HUDEP-2 (cell line): ENCODE results near the gene CAMKV.
"Not testable (repeated sequence)": the region's sequence is repeated elsewhere in the genome, so short reads cannot be mapped to it uniquely, and the experiment has no call there.

ENCODE experiments used
- DNase-seq, 76 experiments: peaks; one replicate each; lab custom pipeline; 2025; ENCODE audit not compliant: unreplicated experiment in 76 of 76; lab: John Stamatoyannopoulos, UW

Gene CAMKV

DNA sequence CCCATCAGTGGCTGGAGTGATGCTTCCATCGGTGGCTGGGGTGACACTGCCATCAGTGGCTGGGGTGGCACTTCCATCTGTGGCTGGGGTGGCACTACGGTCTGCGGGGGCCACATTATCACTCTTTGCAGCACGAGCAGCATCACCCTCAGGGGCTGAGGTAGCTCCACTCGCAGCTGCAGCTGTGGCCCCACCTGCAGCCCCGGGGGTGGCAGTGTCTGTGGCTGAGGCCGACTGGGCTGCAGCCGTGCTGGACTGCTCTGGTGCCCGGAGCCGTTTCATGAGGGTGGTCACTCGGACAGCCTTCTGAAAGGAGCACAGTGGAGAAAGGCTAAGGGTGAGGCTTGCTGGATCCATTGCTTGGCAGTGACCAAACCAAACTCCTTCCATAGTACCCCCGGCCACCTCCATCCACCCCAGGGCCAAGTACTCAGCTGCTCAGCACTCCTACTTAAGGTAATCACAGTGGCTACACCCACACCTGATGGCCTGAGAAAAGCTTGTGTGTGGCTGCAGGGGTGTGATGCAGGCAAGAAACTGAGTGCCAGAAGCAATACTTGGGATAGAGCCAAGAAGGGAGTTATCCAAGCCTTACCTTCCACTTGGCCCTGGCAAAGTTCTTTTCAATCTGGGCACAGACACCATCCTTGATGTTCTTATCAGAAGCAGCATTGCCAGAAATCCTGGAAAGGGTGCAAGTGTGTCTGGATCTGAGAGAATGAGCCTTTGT is 10.0 kb downstream of the CAMKV start:
- no peak for DNase-seq

DNA sequence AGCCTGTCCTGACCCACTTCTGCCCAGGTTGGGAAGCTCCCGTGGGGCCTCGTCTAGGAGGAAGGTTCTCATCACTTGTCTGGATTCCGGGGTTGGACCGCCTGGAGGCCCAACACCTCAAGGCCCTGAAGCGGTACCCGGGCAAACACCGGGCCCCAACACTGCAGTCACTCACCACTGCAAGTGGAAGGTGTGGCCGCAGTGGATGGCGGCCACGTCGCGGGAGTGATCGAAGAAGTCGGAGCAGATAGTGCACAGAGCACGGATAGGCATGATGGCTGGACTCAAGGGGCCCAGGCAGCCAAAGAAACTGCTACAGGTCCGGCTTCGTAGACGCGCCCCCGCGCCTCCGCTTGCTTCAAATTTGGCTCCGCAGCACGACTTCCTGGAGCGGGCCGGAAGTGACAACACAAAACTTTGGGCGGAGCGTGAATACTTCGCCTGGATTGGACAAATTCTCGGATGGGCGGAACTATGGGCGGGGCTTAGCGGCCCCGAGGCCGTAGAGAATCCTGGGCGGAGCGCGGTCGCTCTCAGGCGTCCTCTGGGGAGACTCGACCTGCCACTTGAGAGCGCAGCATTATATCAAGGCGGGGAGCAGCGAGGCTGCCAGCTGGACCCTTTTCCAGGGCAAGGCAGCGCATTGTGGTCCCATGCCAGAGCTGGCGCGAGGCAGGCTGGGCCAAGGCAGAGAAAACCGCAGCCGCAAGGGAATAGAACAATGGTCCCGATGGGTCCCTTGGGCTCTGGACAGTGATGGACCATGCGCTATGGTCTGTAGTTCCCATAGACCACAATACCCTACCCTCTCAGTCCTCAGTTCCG is 13.3 kb downstream of the CAMKV start, which contains the start of gene TRAIP:
Gene TRAIP, minus strand, starts transcription at position 384 of the 825 bp plus-strand sequence. Its CDS starts 111 bp downstream, at position 273.
- peak in 74 of 76 experiments; percentile 45 to 96 (median 88) for DNase-seq

GRCh38 chr3:49855662-49856061 is 14.0 kb downstream of the CAMKV start:
- DNase-seq: no peak

DNA sequence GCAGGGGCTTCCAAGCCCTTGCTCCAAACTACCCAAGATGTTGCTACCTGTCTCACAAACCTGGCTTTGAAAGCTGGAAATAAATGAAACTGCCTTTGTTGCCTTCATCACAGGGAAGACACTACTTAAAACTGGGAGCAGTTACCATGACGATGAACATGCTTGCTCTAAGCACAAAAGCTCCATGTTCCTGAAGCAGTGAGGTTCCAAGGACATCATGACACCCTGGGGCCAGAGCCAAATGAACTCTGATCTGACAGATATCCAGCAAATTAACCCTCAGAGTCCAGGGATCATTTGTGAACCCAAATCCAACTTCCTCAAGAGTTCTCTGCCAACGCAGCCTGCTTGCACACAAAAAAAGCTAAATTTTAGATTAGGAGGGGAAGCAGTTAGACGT is 24.0 kb downstream of the CAMKV start:
- no peak for DNase-seq

GRCh38 chr3:49844464-49845183 is 25.1 kb downstream of the CAMKV start:
- no peak for DNase-seq

GRCh38 chr3:49842843-49843517 is 26.7 kb downstream of the CAMKV start:
- no peak for DNase-seq

GRCh38 chr3:49841806-49842205 is 27.9 kb downstream of the CAMKV start:
- DNase-seq: no peak

DNA sequence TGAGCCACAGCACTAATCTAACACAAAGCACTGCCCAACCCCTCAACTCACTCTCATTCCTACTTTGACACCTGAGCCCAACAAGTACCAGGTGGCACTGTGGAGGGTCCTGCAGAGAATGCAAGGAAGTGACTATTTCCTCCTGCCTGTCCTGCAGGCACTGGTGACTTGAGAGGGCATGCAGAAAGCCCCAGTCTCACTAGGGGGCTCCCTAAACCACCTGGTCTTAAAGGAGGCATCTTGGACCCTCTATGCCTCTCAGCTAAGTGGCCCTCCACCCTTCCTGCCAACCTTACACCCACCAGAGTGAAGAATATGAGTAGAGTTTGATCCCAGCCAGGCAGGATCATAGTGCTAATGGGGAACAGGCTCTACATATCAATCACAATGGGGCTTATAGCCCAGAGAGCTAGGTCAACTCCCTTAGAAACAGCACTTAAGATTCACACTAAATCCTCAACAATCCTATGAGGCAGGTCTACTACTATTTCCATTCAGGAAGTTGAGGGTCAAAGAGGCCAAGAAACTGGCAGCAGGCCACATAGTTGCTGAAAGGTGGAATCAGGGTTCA is 28.5 kb downstream of the CAMKV start:
- peak in 11 of 76 experiments; percentile 2 to 23 (median 5) for DNase-seq

- DNase-seq: no peak
Measured at GRCh38 chr3:49840388-49840787, 29.3 kb downstream of the CAMKV start.

DNA sequence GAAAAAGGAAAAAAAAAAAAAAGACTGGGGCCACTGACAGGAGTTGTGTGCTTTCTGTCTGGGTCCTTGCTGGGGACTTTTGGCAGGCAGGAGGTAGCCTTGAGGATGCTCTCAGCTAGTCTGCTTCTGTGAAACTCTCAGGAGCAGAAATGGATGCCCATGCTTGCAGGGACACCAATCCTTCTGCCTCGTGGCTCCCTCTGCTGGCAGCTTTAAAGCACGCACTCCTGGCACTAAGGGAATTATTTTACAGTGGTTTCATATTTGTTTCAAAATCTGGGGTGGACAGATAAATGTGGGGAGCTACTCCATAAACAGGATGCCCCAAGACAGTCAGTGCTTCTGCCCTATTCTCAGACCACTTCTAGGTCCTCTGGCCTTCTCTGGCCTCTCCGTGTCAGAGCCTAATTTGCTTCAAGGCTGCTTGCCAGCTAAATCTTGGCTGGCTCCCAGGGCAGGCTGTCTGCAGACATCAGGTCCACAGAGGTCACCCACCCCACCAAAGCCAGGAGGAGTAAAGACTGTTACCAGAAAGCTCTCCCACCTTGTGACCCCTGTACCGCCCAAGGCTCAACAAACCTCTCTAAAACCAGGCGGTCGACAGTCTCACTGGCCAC is 30.4 kb downstream of the CAMKV start:
- DNase-seq: peak in 67 of 76 experiments; percentile 5 to 79 (median 52)

- DNase-seq: no peak
Measured at GRCh38 chr3:49831341-49831740, 38.4 kb downstream of the CAMKV start.

- no peak for DNase-seq
Measured at GRCh38 chr3:49826016-49826415, 43.7 kb downstream of the CAMKV start.

DNA sequence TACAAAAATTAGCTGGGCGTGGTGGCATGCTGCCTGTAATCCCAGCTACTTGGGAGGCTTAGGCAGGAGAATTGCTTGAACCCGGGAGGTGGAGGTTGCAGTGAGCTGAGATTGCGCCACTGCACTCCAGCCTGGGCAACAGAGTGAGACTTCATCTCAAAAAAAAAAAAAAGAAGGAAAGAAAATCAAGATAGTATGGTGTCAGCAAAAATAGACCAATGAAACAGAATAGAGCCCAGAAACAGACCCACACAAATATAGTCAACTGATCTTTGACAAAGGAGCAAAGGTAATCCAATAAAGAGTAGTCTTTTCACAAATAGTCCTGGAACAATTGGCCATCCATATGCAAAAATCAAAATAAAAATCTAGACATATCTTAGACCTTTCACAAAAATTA is 46.6 kb downstream of the CAMKV start:
- not testable (repeated sequence) for DNase-seq

- peak in 4 of 76 experiments; percentile 8 to 32 (median 22) for DNase-seq
Measured at GRCh38 chr3:49813497-49814174, 56.1 kb downstream of the CAMKV start, which contains the start of gene UBA7. UBA7 (minus strand) TSS chr3:49813953; CDS start chr3:49813787, 166 bp downstream.

DNA sequence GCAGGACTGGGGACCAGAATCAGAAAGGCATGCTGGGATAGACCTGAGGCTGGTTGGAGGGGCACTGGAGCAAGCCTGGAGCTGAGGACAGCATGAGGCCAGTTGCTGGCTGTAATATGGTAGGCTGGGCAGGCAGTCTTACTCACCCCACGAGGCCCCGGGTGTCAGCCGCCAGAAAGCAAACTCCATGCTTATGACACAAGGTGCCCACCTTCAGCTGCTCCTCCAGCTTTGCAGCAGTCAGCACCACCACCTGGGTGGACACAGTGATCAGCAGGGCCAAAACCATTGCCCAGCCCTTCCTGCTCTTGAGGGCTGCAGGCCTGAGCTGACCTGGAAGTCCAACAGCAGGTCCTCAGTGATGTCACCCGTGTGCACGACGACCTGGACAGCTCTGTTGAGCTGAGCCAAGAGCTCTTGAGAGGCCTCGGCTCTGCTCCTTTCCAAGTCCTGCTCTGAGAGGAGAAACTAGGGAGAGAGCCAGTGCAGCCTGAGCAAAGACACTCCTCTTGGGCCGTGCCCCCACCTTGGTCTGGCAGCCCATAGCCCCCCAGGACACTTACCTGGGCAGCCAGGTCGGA is 56.7 kb downstream of the CAMKV start:
- DNase-seq: no peak
